Measurements from ENCODE around the gene LRRK1.

LRRK1 gene

GRCh38 chr15:100918034-100918689 is 995 bp upstream of the LRRK1 start:
- Mint-ChIP-seq H3K27ac (peak overlapping the region in 2 of 3 experiments; percentile 13 to 30), H3K4me1 (peaks cover 11% of the 10 kb centered on the region), H3K36me3 (ENCODE audit: low read depth) (no peaks in the 10 kb centered on the region), H3K27me3 (ENCODE audit: low read depth) (peaks cover 89% of the 10 kb centered on the region), H3K4me3 (peak overlapping the region; percentile 80 to 88 (median 83)), H3K9me3 (peaks cover 7% of the 10 kb centered on the region)
- TF ChIP-seq, protein P1, sequence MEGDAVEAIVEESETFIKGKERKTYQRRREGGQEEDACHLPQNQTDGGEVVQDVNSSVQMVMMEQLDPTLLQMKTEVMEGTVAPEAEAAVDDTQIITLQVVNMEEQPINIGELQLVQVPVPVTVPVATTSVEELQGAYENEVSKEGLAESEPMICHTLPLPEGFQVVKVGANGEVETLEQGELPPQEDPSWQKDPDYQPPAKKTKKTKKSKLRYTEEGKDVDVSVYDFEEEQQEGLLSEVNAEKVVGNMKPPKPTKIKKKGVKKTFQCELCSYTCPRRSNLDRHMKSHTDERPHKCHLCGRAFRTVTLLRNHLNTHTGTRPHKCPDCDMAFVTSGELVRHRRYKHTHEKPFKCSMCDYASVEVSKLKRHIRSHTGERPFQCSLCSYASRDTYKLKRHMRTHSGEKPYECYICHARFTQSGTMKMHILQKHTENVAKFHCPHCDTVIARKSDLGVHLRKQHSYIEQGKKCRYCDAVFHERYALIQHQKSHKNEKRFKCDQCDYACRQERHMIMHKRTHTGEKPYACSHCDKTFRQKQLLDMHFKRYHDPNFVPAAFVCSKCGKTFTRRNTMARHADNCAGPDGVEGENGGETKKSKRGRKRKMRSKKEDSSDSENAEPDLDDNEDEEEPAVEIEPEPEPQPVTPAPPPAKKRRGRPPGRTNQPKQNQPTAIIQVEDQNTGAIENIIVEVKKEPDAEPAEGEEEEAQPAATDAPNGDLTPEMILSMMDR (IDR thresholded peaks at IDR 0.05; ENCODE audit: unreplicated experiment in 3 of 3): peak; percentile 88 to 94 (median 90)

- Mint-ChIP-seq H3K4me3 (peak overlapping the region; percentile 41 to 74 (median 61)), H3K9me3 (no peaks in the 10 kb centered on the region), H3K27ac (no peak overlapping the region), H3K4me1 (peaks cover 11% of the 10 kb centered on the region), H3K36me3 (ENCODE audit: low read depth) (no peaks in the 10 kb centered on the region), H3K27me3 (ENCODE audit: low read depth) (peaks cover 90% of the 10 kb centered on the region)
- TF ChIP-seq, protein P1 (IDR thresholded peaks at IDR 0.05; ENCODE audit: unreplicated experiment in 3 of 3): no peak
Observed at GRCh38 chr15:100919481-100920405, 586 bp downstream of the LRRK1 start.

DNA sequence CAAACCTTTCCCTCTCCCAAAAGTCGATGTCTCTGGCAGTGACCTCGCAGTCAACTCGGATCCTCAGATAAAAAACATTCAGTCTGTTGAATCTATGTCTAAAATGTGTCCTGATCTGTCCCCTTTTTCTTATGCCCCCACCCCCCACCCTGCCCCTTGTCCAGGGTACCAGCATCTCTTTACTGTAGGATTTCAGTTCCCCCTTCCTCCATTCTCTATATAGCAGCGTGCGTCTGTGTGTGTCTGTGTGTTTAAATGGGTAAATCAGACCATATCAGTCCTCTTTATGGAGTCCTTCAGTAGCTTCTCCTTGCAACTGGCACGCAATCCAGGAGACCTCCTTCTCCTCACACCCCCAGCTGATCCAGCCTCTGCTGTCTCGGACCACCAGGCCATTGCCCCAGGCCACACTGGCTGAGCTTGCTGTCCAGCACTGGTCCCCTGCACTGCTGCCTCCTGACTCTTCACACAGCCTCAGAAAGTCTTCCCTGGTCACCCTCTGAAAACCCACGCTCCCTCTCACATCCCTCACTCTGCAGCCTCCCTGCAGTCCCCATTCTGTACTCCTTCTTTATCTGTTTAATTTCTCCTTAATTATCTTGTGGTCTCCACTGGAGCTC is 1.5 kb downstream of the LRRK1 start:
- H3K4me1 Mint-ChIP-seq: peaks cover 11% of the 10 kb centered on the region
- H3K27ac Mint-ChIP-seq: no peak overlapping the region
- no peaks in the 10 kb centered on the region for H3K9me3 Mint-ChIP-seq
- H3K4me3 Mint-ChIP-seq: peak overlapping the region; percentile 41 to 74 (median 61)
- TF ChIP-seq, protein P1 (IDR thresholded peaks at IDR 0.05; ENCODE audit: unreplicated experiment in 3 of 3): no peak
- H3K27me3 Mint-ChIP-seq (ENCODE audit: low read depth): peaks cover 86% of the 10 kb centered on the region
- no peaks in the 10 kb centered on the region for H3K36me3 Mint-ChIP-seq (ENCODE audit: low read depth)

- peaks cover 11% of the 10 kb centered on the region for H3K4me1 Mint-ChIP-seq
- TF ChIP-seq, protein P1 (IDR thresholded peaks at IDR 0.05; ENCODE audit: unreplicated experiment in 3 of 3): no peak
- H3K27ac Mint-ChIP-seq: no peak overlapping the region
- no peak overlapping the region for H3K4me3 Mint-ChIP-seq
- no peaks in the 10 kb centered on the region for H3K36me3 Mint-ChIP-seq (ENCODE audit: low read depth)
- H3K27me3 Mint-ChIP-seq (ENCODE audit: low read depth): peaks cover 80% of the 10 kb centered on the region
- H3K9me3 Mint-ChIP-seq: no peaks in the 10 kb centered on the region
Observed at GRCh38 chr15:100922192-100923040, 3.3 kb downstream of the LRRK1 start.

GRCh38 chr15:100923076-100923475 is 3.9 kb downstream of the LRRK1 start:
- Mint-ChIP-seq H3K36me3 (ENCODE audit: low read depth) (no peaks in the 10 kb centered on the region), H3K27me3 (ENCODE audit: low read depth) (peaks cover 77% of the 10 kb centered on the region), H3K4me1 (peaks cover 11% of the 10 kb centered on the region), H3K27ac (no peak overlapping the region), H3K9me3 (no peaks in the 10 kb centered on the region), H3K4me3 (no peak overlapping the region)
- TF ChIP-seq, protein P1 (IDR thresholded peaks at IDR 0.05; ENCODE audit: unreplicated experiment in 3 of 3): no peak
